Neutrophil (primary cell): ENCODE measurements around the gene BZW1.

Experiments used
- H3K27ac ChIP-seq: fragments of 200-600 bp; sonication (generic); 2 replicates; pipeline ENCODE4 v1.5.1; 2016; ENCODE audit warnings: mild to moderate bottlenecking, moderate library complexity
- H3K27me3 ChIP-seq: fragments of 200-600 bp; sonication (generic); 2 replicates; pipeline ENCODE4 v1.6.0; 2016; ENCODE audit warnings: mild to moderate bottlenecking
- H3K36me3 ChIP-seq: fragments of 200-600 bp; sonication (generic); 2 replicates; pipeline ENCODE4 v1.5.1; 2017
- H3K4me1 ChIP-seq, 2 experiments: fragments of 200-600 bp in 1 of 2; sonication (generic) in 1 of 2; 1 replicate in 1 of 2; 2 replicates in 1 of 2; pipeline versions ENCODE4 v1.5.1 to v1.6.1; 2013 to 2016; ENCODE audit warnings: low read depth in 1 of 2, low read length in 1 of 2, mild to moderate bottlenecking in 1 of 2, moderate library complexity in 1 of 2; ENCODE audit not compliant: control insufficient read depth in 1 of 2, insufficient read depth in 1 of 2
- H3K4me3 ChIP-seq, 2 experiments: fragments of 200-600 bp in 1 of 2; sonication (generic) in 1 of 2; 1 replicate in 1 of 2; 2 replicates in 1 of 2; pipeline ENCODE4 v1.5.1; 2013 to 2016; ENCODE audit warnings: low read depth in 1 of 2, low read length in 1 of 2, mild to moderate bottlenecking in 1 of 2, moderate library complexity in 1 of 2
- H3K9me3 ChIP-seq: fragments of 200-600 bp; sonication (generic); 2 replicates; pipeline ENCODE4 v1.5.1; 2016
- TF ChIP-seq, protein P1 (sequence below): fragments of 200-600 bp; sonication (generic); IDR thresholded peaks from 2 replicates; pipeline ENCODE4 v1.5.1; 2016; ENCODE audit warnings: antibody characterized with exemption

Gene BZW1

DNA sequence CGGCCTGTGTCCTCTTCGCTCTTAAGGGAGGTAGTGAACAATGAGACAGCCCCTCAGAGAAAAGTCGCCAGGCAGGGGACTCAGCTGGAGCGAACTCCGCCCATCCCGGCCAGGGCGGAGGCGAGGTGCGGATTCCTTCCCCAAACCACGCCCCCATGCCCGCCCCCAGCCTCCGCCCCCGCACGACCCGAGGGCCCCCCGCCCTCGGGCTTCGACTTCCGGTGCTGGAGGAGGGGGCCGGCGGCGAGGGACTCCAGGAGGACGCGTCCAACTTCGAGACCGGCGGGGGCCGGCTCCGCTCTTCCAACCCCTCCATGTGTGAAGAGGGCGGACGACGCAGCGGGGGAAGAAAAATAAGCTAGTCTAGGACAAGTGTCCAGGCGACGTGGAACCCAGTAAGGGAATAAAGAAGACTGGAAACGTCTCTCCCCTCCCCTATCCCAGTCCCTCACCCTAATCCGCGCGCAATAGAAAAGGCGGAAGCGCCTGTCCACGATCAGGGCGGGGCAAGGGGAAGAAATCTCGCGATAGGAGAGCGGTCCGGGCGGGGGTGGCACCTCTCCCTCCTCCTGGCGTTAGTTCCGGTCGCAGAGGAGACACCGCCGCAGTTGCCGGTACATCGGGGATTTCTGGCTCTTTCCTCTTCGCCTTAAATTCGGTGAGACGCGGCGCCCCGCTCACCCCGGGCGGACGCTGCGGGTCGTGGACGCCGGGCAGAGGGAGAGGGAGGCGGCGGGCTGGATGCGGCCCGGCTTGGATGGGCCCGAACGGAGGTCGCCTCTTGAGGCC, at the start of gene BZW1:
Gene BZW1 (plus strand): TSS at position 578 of the 789 bp plus-strand sequence. CDS start 1,308 bp downstream, outside the sequence.
- Histone ChIP-seq H3K36me3 (peaks cover 30% of the 10 kb centered on the region), H3K4me1 (peaks cover 30 to 33% of the 10 kb centered on the region in 2 experiments), H3K27me3 (no peaks in the 10 kb centered on the region), H3K27ac (peak within 1 kb of the TSS; percentile 99), H3K4me3 (peak within 1 kb of the TSS; percentile 85 to 99), H3K9me3 (no peaks in the 10 kb centered on the region)
- TF ChIP-seq, protein P1, sequence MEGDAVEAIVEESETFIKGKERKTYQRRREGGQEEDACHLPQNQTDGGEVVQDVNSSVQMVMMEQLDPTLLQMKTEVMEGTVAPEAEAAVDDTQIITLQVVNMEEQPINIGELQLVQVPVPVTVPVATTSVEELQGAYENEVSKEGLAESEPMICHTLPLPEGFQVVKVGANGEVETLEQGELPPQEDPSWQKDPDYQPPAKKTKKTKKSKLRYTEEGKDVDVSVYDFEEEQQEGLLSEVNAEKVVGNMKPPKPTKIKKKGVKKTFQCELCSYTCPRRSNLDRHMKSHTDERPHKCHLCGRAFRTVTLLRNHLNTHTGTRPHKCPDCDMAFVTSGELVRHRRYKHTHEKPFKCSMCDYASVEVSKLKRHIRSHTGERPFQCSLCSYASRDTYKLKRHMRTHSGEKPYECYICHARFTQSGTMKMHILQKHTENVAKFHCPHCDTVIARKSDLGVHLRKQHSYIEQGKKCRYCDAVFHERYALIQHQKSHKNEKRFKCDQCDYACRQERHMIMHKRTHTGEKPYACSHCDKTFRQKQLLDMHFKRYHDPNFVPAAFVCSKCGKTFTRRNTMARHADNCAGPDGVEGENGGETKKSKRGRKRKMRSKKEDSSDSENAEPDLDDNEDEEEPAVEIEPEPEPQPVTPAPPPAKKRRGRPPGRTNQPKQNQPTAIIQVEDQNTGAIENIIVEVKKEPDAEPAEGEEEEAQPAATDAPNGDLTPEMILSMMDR = peak; percentile 24

DNA sequence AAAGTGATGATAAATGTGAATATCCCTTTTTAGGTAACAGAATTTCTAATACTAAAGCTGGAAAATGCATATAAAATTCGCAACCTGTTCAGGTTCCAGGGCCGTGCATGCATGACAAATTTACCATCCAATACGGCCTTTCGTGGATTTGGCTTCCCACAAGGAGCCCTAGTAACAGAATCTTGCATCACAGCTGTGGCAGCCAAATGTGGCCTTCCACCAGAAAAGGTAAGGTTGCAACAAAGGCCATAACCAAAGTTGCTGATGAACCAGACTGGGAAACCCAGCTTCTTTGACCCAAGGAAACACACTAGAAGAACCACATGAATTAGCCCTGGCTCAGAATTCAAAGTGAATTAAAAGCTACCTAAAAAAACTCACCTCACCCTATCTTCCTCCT, 49.6 kb upstream of the BZW1 start:
- H3K27ac ChIP-seq = no peak overlapping the region
- TF ChIP-seq, protein P1 = no peak
- no peaks in the 10 kb centered on the region for H3K36me3 ChIP-seq
- H3K4me3 ChIP-seq = no peak overlapping the region
- H3K9me3 ChIP-seq = no peaks in the 10 kb centered on the region
- H3K27me3 ChIP-seq = no peaks in the 10 kb centered on the region
- no peaks in the 10 kb centered on the region for H3K4me1 ChIP-seq

DNA sequence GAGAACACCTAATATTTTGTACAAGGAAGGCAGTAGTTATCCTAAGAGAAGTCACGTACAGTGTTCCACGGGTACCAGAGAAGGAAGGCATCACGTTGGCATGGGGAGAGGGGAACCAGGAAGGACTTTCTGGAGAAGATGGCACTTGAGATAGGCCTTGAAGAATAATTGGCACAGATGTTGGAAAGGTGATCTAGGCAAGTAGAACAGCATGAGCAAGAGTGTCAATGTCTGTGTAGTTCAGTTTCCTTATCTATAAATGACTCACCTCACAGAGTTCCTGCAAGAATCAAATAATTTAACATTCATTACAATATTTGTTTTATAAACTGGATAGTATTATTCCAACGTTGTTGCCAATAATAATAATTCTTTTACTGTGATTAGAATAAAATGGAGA, 48.3 kb upstream of the BZW1 start:
- Histone ChIP-seq H3K27ac (no peak overlapping the region), H3K9me3 (no peaks in the 10 kb centered on the region), H3K4me3 (no peak overlapping the region), H3K36me3 (no peaks in the 10 kb centered on the region), H3K27me3 (no peaks in the 10 kb centered on the region), H3K4me1 (no peaks in the 10 kb centered on the region)
- TF ChIP-seq, protein P1 = no peak

DNA sequence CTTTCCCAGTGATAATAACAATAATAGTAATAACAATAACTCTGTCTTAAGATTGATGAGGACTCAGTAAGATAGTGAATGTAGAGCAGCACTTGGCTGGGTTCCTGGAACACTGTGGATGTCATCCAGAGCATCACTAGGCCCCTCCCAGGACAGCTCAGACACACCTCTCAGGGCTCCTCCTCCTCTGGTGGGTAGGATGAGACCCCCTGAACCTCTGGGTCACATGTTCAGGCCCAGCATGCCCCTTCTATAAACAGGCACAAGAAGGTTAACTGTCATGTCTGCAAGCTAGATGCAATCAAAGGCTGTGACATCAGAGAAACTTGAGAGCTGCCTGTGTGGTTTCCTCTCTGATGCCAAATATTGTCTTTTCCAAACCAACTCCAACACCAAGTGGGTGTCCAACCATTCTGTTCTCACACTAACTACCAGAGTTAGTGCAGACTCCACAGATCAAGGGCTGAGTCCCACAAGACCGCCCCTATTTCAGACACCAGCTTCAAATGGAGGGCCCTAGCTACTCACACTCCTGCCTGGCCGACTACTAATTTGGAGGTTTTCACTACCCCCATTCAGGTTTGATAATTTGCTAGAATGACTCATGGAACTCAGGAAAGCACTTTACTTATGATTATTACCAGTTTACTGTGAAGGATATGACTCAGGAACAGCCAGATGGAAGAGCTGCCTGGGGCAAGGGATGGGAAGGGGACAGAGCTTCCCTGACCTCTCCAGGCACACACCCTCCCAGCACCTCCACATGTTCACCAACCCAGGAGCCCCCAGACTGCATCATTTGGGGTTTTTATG, 46.4 kb upstream of the BZW1 start:
- Histone ChIP-seq H3K36me3 (no peaks in the 10 kb centered on the region), H3K4me1 (no peaks in the 10 kb centered on the region), H3K4me3 (no peak overlapping the region), H3K27ac (no peak overlapping the region), H3K27me3 (no peaks in the 10 kb centered on the region), H3K9me3 (no peaks in the 10 kb centered on the region)
- TF ChIP-seq, protein P1 = no peak

DNA sequence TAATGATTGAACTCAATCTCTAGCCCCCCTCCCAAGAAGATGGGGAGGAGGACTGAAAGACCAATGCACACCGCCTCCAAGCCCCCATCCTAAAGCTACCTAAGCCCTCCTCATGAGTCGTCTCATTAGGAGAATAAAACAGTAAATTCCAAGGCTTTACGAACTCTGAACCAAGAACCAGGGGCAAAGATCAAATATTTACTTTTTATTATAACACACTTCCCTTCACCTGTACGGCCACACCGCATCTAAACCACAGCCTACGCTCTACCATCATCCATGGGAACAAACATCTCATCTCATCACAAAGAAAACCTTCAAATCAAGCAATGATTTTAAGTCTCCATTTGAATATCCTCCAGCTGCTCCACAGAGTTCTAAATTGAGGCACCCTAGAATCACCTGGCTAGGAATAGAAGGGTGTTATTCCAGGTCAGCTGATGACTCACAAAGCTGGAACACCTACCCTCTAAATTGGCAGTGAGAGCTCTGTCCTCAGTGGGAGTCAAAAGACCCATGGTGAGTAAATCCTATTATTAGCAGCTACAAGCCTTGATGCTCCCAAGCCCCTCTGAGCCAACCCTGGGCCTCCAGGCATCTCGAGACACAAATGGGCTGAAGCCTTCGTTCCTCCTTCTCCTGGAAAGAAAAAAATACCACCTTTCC, 45.6 kb upstream of the BZW1 start:
- Histone ChIP-seq H3K36me3 (no peaks in the 10 kb centered on the region), H3K9me3 (no peaks in the 10 kb centered on the region), H3K27me3 (no peaks in the 10 kb centered on the region), H3K4me1 (peaks cover 4 to 7% of the 10 kb centered on the region in 2 experiments), H3K27ac (no peak overlapping the region), H3K4me3 (no peak overlapping the region)
- TF ChIP-seq, protein P1 = no peak
